Left ventricle myocardium superior (tissue), 1 donor: ENCODE measurements around the gene EIPR1. TPM values are rescaled to one million over a fixed set of nuclear protein-coding genes. Genes with fewer than 3 reads are reported as not detected.

Experiments used
- ATAC-seq: fragments of 200-7000 bp; cut with Tn5 transposase; one replicate; pipeline ENCODE4 v1.9.1; 2020; ENCODE audit warnings: mild to moderate bottlenecking, moderate library complexity
- DNase-seq: peaks from one replicate; pipeline ENCODE4 v3.0.0-alpha.2; 2020
- intact Hi-C: fragments of 100-400 bp; cut with micrococcal nuclease; formaldehyde crosslinking; loops from one replicate; pipeline ENCODE4 v1.11.0; 2022
- total RNA-seq: library from RNA; stranded (reverse); fragmentation: NEBNext Ultra II Directional; extraction: Animal tissue kit (Norgen Biotek cat#: 25700); gene quantifications from one replicate; pipeline ENCODE4 v1.2.1, GENCODE V29; 2021
- donor health status: DM: no; HTN: yes; CAD: no; lungs with severe emphysema.

The EIPR1 gene
- total RNA-seq, 1 donor from 2014 or later: 9.6 TPM

GRCh38 chr2:3159782-3160545 lies 217.7 kb downstream of the EIPR1 start:
- no peak for DNase-seq
- intact Hi-C loops: no loop called here
- no peak for ATAC-seq

- intact Hi-C loops: no loop called here
- no peak for DNase-seq
- no peak for ATAC-seq
Measured at GRCh38 chr2:3154700-3155099, 222.9 kb downstream of the EIPR1 start.

DNA sequence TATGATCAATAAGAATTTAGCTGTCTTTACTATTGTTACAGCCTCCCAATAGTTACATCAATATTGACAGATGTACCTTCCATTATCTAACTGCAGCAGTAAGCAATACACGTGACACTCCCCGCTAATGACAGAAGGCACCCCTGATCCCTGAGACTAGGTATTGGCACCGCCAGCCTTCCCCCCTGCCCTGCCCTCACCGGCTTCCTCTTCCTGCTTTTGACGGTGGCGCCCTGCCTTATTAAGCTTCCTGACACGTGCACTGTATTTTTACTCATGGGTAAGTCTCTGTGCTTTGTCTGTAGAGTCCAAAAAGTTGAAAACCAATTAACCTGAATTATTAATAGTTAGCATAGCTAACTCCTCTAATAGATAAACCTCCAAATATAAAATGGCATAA lies 223.5 kb downstream of the EIPR1 start:
- ATAC-seq: no peak
- no peak for DNase-seq
- intact Hi-C loops: no loop called here

DNA sequence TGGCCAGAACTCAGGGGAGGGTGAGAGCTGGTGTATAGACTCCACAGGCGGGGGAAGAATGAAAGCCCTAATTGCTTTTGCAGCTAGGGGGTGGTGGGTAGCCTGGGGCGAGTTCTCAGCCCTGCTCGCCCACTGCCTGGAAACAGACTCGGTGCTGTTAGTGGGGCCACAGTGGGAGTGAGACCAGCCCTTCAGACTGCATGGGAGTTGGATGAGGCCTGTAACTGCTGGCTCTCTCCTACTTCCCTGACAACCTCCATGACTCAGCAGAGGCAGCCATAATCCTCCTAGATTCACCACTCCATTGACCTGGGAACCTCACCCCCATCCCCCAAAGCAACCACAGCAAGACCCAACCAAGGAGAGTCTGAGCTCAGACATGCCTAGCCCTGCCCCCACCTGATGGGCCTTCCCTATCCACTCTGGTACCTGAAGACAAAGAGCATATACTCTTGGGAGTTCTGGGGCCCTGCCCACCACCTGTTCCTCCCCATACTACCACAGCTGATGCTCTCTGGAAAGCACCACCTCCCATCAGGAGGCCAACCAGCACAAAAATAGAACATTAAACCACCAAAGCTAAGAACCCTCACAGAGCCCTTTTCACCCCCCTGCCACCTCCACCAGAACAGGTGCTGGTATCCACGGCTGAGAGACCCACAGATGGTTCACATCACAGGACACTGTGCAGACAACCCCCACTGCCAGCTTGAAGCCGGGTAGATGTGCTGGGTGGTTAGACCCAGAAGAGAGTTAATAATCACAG lies 226.3 kb downstream of the EIPR1 start:
- intact Hi-C loops: no loop called here

GRCh38 chr2:3149441-3150217 lies 228.0 kb downstream of the EIPR1 start:
- intact Hi-C loops: no loop called here
- DNase-seq (no peak), ATAC-seq (no peak)

More for the DNA sequence above, 226.3 kb downstream of the EIPR1 start:
- ATAC-seq (no peak), DNase-seq (no peak)

DNA sequence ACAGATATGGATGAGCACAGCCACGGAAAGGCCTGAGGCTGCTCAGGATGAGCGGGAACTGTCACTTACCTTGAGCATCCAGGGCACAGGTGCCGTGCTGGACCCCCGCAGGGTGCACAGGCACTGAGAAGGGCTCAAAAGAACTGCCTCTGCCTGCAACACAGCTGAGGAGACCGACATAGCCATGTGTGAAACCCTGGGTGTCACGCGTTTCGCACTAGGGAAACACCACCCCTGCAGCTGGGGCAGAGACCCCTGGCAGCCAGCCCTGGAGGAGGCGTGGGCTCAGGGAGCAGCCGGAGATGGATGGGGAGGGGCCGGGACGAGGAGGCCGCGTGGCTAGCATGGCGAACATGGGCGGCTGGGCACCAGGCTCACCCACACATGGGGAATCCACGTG lies 228.9 kb downstream of the EIPR1 start:
- ATAC-seq: no peak

GRCh38 chr2:3147651-3148530 lies 229.7 kb downstream of the EIPR1 start:
- intact Hi-C loops: no loop called here
- no peak for ATAC-seq
- no peak for DNase-seq

More for the DNA sequence above, 228.9 kb downstream of the EIPR1 start:
- no peak for DNase-seq
- intact Hi-C loops: no loop called here

DNA sequence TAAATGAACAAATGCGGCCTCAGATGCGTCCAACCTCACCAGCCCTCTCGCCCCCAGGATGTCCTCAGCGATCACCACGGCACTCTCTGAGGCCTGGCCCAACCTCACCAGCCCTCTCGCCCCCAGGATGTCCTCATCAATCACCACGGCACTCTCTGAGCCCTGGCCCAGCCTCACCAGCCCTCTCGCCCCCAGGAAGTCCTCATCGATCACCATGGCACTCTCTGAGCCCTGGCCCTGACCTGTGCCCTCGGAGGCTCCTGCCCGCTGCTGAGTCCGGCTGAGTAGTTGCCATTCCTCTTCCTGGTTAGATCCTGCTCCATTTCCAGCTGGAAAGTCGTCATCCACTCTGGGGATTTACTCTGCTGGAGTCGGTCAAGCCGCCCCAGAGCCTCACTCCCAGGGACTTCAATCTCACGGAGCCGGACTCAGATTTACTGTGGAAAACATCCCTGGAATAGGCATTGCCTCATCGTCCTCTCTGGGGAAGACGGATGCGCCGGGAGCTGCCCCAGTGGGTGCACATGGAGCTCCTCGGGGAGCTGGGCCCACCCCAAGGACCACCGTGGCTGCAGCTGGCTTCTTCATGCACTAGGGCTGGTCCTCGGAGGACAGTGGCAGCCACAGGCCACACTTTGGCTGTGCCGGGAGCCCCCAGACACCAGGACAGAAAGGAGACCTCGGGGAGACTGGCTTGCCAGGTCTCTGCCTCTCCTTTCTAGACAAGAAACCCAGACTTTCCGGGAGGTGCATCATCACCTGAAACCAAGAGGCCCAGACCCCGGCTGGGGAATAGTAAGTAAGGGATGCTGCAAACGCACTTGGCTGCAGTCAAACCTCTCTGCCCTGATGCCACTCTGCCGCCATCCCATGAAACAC lies 230.6 kb downstream of the EIPR1 start:
- DNase-seq (no peak), ATAC-seq (no peak)
- intact Hi-C loops: no loop called here

GRCh38 chr2:3146175-3146574 lies 231.4 kb downstream of the EIPR1 start:
- ATAC-seq (no peak), DNase-seq (no peak)
- intact Hi-C loops: no loop called here

DNA sequence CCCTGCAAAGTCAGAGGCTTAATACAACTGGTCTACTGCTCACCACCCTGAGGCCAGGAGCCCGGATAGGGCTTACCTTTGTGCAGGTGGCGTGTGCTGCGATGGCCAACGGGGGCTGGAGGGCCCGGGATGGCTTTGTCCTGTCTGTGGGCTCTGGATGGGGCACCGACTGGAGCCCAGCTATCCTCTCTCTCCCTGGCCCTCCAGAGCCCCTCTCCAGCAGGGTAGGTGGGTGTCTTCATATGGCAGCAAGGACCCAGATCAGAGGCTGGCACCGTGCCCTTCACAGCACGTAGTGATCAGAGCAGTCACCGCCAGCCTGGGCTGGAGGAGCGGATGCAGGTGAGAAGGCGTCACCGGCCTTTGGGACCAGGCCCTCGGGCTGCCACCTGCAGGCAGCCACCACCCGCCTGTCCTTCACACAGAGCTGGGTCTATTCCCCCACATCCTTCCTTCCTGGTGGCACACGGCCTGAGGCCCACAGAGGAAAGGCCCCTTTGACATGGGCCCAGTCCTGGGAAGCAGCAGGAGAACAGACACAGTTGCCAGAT lies 232.1 kb downstream of the EIPR1 start:
- intact Hi-C loops: no loop called here
- DNase-seq (no peak), ATAC-seq (no peak)

DNA sequence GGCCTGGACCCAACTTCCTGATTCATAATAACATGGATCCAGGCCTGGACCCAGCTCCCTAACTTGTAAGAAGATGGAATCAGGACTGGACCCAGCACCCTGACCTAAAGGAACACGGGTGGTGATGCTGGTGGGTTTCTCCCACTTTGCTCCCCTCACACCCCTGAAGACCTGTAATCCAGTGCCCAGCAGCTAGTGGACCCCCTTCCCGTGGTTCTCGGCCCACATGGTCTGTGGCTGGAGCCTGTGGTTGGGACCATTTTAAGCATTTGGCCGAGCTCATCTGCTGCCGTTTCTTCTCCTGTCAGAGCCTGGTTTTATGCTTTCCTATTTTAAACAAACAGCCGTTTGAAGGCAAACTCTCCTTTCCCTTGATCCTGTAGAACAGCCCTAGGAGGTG lies 232.8 kb downstream of the EIPR1 start:
- DNase-seq (no peak), ATAC-seq (no peak)
- intact Hi-C loops: no loop called here

DNA sequence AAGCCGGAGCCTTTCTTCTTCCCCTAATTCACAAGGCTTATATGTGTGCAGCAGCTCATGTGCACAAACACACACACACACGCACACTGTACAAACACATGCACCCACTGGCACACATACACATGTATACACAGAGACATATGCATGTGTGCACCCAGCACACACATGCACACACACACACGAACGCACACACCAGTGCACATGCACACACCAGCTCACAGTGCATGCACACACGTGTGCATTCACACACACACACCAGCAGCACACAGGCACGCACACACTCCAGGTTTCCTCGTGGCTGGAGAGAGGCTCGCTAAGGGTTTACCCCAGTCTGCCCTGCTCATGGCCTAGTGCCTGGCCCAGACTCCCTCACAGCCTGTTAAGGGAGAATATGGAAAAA lies 234.0 kb downstream of the EIPR1 start:
- no peak for ATAC-seq
- DNase-seq: no peak
- intact Hi-C loops: no loop called here

GRCh38 chr2:3142961-3143571 lies 234.6 kb downstream of the EIPR1 start:
- intact Hi-C loops: no loop called here
- ATAC-seq (no peak), DNase-seq (no peak)

- DNase-seq: no peak
- no peak for ATAC-seq
- intact Hi-C loops: no loop called here
Measured at GRCh38 chr2:3142210-3142609, 235.4 kb downstream of the EIPR1 start.

GRCh38 chr2:3141696-3142095 lies 235.9 kb downstream of the EIPR1 start:
- no peak for DNase-seq
- ATAC-seq: no peak
- intact Hi-C loops: no loop called here

DNA sequence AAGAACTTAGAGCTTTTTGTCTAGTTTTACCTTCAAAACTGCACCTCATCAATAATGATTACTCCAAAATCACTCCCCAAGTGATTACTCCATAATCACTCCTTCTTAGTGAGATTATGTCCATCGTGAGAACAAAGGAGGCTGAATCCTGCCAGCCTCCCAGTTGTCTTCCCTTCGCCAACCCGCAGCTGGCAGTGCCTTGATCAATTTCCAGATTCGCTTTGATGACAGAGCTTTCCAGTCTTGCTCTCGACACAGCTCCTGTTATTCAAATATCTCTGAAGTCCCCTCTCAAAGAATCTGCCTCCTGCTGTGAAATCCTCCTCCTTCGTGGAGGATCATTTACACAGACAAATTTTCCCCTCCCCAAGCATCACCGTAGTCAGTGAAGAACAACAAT lies 237.7 kb downstream of the EIPR1 start:
- DNase-seq (no peak), ATAC-seq (no peak)
- intact Hi-C loops: no loop called here
